ENCODE data around the gene IL13RA1.

GRCh38 chrX:118802857-118803256, 75.5 kb downstream of the IL13RA1 start:
- TF ChIP-seq POLR2A (IDR thresholded peaks at IDR 0.05) (no peak), CTCF (IDR thresholded peaks at IDR 0.05 in 4 of 5, conservative IDR thresholded peaks at IDR 0.05 in 1 of 5) (no peak)
